ENCODE measurements around the gene ZSCAN20.
A peak's percentile ranks its signal among the peaks of the same experiment; 100 is the strongest.

ZSCAN20 gene

DNA sequence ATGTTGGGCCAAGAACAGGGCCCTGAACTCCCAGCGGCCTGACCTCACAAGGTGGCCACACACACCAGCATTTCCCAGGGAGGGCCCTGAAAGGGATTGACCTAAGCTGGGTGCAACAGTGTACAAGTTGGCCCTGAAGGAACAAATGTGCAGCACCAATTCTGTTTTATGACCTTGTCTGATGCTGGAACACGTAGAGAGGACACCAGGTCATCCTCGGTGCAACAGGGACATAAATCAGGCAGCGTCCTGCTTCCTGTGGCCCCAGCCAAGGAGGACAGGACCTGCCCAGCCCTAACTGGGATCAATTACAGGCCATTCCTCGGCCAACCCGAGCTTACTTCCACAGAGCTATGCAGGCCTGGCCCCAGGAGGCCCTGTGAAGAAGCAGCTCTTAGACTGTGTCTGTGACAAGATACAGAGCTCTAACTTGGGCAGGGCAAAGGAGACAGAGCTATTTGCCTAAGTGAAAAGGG is 28.7 kb upstream of the ZSCAN20 start:
- no peak for DNase-seq

DNA sequence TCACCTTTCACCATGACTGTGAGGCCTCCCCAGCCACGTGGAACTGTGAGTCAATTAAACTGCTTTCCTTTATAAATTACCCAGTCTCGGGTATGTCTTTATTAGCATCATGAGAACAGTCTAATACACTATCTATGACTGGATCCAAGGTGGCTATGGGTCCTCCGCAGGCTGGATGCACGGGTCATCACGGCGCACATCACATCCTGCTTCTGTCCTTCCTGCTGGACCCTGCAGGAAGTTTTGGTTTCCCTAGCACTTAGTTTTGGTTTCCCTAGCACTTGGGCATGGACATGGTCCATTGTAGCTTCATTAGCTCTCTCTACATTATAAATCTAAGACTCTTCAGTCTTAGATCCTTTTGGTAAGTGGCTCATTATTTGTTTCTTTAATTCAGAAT is 27.3 kb upstream of the ZSCAN20 start:
- DNase-seq: no peak

GRCh38 chr1:33446590-33446989 is 25.9 kb upstream of the ZSCAN20 start:
- DNase-seq: no peak

- DNase-seq: peak in 1 of 3 experiments; percentile 36
Measured at GRCh38 chr1:33454646-33455282, 17.7 kb upstream of the ZSCAN20 start.

DNA sequence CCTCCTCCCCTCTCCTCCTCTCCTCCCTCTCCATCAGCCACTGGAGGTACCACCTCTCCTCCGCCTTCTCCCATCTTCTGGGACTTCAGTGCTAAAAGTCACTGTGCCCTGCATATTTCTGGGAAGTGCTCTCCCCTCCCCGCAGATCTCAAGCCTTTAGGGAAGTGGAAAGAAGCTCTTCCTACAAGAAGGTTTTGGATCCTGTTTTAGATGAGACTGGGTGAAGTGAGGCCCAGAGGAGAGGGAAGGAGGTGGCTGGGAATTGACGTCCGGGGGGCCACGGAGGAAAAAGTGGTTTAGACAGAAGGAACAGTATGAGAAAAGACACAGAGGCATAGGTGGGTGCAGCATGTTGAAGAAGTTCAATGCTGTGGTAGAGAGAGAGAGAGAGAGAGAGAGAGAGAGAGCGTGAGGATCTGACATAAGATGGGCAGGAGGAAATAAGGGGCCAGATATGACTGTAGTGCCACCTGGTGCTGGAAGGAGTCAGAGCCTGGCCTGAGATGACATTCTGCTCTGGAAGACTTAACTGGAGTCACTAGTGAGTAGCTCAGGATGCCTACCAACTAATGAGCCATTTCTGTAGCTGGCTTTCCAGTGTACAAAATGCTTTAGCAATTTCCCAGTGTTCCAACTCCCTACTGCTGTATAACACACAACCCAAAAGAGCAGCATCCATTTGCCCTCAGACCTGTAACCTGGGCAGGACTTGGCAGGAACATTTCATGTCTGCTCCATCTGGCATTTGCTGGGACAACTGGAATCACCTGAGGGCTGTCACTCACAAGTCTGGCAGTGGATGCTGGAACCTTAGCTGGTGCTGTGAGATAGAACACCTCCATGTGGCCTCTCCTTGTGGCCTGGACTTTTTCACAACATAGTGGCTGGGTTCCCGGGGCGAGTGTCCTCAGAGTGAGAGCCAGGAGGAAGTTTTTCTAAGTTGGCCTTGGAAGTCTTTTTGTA is 16.6 kb upstream of the ZSCAN20 start:
- DNase-seq: peak; percentile 42 to 78 (median 43)

DNA sequence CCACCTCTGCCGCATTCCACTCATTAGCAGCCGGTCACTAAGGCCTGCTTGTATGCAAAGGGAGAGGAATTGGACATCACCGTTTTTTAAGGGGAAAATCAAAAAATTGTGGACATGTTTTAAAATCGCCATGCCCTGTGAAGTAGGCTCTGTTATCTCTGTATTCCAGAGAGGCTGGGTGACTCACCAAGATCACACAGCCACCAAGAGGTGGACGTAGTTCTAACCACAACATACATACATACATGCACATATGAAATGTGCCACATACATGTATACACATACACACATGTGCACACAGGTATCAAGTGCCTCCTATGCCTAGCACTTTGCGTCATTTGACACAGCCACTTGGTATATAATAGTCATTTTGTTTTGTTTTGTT is 16.0 kb upstream of the ZSCAN20 start:
- DNase-seq: no peak

DNA sequence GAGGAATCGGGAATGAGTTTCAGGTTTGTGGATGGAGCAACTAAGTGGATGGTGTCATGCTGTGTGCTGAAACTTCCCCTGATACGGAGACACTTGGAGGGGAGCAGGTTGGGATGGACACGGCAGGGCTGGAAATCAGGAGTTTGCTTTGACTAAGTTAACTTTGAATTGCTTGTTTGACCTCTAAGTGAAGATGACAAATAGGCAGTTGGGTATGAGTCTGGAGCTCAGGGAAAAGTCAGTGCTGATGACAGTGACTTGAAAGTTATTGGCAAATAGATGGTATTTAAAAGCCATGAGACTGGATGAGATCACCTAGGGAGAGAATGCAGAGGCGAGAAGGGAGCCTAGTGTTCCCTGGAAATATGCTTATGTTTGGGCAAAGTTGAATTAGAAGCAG is 12.8 kb upstream of the ZSCAN20 start:
- no peak for DNase-seq

DNA sequence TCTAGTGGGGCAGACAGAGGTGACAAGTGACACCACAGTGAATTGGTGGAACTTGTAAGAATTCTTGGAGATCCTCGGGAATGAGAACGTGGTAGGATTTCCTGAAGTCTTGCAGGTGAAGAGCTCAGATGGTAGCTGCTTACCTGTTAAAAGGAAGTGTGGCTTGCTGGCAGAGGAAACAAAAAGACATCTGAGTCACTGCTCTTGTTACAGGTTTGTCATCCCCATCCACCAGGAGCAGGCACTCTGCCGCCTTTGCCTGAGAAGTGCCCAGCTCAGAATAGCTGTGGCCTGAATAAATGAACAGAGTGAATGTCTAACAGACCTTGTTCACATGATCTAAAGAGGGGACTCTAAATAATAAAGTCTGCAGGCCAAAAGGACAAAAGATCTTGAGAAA is 12.3 kb upstream of the ZSCAN20 start:
- no peak for DNase-seq

DNA sequence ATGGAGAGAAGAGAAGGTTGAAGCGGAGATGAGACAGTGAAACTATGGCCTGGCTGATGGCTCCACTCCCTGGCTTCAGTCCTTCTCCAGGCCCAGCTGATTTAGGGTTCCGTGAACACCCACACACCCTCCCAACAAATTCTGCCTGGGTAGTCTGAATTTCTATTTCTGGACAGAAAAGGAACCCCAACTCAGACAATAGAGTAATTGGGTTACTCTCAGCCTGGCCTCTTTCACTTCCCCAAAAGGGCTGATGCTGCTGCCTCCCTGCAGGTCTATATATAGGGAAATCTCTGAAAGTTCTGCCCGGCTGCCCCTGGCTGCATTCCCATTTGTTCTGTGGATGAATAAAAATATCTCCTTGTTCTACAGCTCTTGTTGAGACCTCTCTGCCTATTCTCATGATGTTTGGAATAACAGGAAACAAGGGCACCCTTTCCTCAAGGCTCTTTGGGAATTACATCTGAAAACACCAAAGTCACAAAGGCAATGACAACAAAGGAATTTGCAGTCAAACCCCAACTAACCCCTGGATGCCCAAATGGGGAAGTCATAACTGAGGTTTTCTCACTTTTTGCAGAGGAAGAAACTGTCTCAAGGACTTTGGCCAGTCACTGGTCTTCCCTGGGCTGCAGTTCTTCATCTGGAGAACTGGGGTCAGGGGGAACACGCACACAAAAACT is 11.4 kb upstream of the ZSCAN20 start:
- DNase-seq: no peak

DNA sequence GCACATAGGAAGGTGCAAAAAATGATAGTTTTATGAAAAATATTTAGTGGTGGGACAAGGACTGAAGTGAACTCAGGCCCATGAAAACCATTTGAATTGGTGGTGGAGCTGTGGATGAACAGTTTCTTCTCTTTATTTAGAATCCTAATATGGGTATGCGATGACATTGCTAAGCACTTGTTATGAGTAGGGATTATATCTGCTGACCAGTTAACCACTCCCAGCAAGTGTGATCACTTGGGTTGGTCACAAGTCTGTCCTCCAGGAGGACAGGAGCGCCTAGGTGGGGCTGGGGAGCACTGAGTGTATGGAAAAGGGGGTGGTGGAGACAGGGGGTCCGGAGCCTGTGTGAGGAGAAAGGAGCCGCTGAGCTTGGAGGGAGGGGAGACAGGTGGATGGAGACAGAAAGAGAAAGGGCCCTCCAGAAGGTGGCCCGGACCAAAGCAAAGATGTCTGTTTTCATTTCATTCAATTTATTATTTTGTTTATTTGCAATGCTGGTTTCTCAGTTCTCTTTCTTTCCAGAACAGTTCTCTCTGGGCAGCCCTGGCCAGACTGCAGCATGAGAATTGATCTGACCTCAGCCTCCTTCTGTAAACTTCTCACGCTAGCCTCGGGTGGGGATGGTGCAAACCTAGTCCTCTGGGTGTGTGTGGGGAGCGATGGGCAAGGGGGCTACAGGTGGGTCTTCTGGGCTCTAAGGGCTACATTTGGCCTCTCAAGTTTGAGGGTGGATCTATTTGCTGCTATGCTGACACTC is 9.9 kb upstream of the ZSCAN20 start:
- no peak for DNase-seq

DNA sequence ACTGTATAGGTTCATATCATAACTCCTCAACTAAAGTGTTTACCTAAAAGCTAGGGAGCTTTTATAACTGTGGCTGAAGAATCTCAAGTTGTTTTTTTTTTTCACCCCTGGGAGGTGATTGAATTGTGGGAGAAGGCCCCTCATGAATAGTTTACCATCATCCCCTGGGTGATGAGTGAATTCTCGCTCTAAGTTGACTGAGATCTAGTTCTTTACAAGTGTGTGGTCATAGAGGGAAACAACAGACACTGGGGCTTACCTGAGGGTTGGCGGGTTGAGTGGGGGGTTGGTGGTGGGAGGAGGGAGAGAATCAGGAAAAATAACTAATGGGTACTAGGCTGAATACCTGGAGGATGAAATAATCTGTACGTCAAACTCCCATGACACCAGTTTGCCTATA is 7.9 kb upstream of the ZSCAN20 start:
- peak in 1 of 3 experiments; percentile 47 for DNase-seq

DNA sequence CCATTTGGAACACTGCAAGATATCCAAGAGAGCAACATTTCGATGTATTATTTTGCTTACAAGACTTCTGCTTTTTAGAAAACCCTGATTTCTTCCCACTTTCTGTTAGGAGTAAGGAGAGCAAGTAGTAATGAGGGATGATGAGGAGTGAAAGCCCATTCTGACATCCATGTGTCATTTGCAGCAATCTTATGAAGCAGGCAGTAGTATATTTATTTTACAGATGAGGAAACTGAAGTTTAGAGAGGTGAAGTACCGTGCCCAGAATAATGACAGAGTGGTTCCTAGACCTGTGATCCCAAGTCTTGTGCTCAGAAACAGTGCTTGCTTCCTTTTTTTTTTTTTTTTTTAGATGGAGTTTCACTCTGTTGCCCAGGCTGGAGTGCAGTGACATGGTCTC is 7.1 kb upstream of the ZSCAN20 start:
- no peak for DNase-seq

- DNase-seq: no peak
Measured at GRCh38 chr1:33466159-33466558, 6.3 kb upstream of the ZSCAN20 start.

GRCh38 chr1:33468011-33468410 is 4.4 kb upstream of the ZSCAN20 start:
- no peak for DNase-seq

DNA sequence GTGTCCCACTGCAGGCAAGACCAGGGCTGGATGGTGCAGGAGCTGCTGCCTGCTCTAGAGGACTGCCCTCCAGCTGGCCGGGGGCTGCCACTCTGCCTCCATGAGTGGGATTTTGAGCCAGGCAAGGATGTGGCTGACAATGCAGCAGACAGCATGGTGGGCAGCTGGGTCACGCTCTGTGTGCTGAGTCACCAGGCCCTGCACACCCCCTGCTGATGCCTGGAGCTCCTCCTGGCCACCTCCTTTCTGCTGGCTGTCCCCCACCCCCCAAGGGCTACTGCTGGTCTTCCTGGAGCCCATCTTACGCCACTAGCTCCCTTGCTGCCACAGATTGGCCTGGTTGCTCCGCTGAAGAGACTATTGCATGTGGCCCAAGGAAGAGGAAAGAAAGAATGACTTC is 3.9 kb upstream of the ZSCAN20 start:
- peak in 1 of 3 experiments; percentile 4 for DNase-seq

DNA sequence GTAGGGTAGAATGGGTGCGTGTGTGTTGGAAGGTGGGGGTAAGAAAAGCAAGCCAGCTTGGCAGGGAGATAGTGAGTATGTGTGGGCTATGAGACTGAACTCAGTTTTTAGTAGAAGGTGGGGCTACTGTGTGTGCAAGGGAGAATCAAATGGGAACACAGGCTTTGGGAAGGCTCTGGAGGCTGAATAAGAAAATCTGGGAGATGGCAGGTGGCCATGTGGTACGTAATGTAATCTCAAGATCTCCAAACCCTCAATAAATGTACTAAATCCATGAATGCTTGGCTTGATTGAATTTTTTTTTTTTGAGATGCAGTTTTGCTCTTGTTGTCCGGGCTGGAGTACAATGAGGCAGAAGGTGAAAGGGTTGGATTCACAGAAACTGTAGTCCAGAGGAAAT is 3.5 kb upstream of the ZSCAN20 start:
- DNase-seq: no peak

- no peak for DNase-seq
Measured at GRCh38 chr1:33469691-33470090, 2.8 kb upstream of the ZSCAN20 start.

DNA sequence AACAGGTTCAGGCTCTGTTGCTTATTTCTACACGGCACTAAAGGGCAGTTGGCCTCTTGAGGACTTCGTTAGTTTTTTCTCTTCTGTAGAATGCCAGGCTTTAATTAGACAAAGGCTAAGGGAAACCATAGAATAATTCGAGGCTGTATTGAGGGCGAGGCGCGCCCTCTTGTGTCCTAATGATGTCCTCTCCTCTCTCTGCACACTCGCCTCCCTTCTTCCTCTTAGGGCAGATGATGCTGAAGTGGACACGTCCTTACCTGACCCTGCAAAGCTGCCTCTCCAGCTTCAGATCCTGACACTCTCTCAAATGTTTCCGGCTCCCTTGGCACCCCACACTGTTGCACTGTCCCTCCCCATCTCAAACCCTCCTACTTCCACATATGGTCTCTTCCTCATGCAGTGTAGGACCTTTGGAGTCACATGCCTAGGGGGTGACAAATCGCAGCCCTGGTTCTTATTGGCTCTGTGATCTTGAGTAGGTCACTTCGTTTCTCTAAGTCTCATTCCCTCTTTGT is 1.9 kb upstream of the ZSCAN20 start:
- DNase-seq: peak; percentile 79 to 94 (median 81)

DNA sequence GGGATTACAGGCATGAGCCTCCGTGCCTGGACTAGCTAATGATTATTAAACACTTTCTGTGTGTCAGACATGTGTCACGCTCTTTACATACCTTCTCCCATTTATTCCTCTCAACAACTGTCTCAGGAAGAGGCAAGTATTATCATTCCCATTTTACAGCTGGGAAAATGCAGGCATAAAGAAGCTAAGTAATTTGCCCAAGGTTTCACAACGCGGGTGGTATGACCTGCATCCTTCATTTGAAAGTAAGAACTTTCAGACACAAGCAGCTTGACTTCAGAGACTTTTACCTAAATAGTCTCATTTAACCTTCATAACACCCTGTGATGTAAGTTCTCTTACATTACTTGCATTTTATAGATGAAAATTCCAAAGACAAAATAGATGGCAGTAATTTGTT is 1.0 kb upstream of the ZSCAN20 start:
- DNase-seq: no peak

DNA sequence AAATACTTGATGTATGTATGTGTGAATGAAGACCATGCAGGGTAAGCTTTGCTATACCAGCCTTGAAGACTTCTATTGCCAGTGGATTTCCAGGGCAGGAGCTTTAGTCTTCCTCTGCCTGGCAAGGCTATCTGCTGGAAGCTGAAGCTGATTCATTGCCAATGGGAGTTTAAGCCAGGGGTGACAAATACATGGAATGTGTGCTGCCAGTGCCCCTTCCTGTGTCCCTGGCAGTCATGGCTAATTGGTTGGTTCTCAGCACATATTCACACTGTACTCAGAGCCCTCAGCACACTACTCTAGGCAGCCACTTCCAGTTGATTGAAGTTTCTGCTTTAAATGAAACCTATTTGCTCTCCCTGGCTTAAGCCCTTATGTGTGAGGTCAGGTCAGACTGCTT is 1.5 kb downstream of the ZSCAN20 start:
- DNase-seq: no peak

GRCh38 chr1:33477451-33477850 is 5.0 kb downstream of the ZSCAN20 start:
- no peak for DNase-seq

- DNase-seq: no peak
Measured at GRCh38 chr1:33482412-33482811, 10.0 kb downstream of the ZSCAN20 start.

- DNase-seq: no peak
Measured at GRCh38 chr1:33488624-33489023, 16.2 kb downstream of the ZSCAN20 start.

All from NCI-H1417 (cell line).